CD14-positive monocyte (primary cell): ENCODE results near the gene FXYD1. TPM values are rescaled to one million over a fixed set of nuclear protein-coding genes. Genes with fewer than 3 reads are reported as not detected.

Experiments used
- DNase-seq, 3 donors: peaks; one replicate each; pipeline ENCODE4 v3.0.0-alpha.2; 2011 to 2022
- H2AFZ ChIP-seq: 2 replicates; pipeline ENCODE4 v1.6.0; 2012; ENCODE audit warnings: mild to moderate bottlenecking, low read depth, low read length, inconsistent platforms; ENCODE audit not compliant: insufficient read depth, poor library complexity, severe bottlenecking
- H3K27ac ChIP-seq, 2 donors: 1 replicate in 1 of 2; 2 replicates in 1 of 2; pipeline ENCODE4 v1.5.1; 2012 to 2013; ENCODE audit warnings: low read length in 2 of 2, control low read depth in 1 of 2, inconsistent platforms in 1 of 2, low read depth in 1 of 2, mild to moderate bottlenecking in 1 of 2
- H3K27me3 ChIP-seq, 2 donors: one replicate each; pipeline versions ENCODE4 v1.6.0 to v1.6.1; 2011 to 2013; ENCODE audit warnings: low read length in 2 of 2; ENCODE audit not compliant: control insufficient read depth in 2 of 2, insufficient read depth in 2 of 2
- H3K36me3 ChIP-seq, 2 donors: replicated peaks in 1 of 2; 1 replicate in 1 of 2; 2 replicates in 1 of 2; pipeline versions ENCODE4 v1.5.1 to v1.6.1; 2012 to 2013; ENCODE audit warnings: low read length in 2 of 2, control low read depth in 1 of 2, inconsistent platforms in 1 of 2, mild to moderate bottlenecking in 1 of 2; ENCODE audit not compliant: insufficient read depth in 2 of 2, control insufficient read depth in 1 of 2
- H3K4me1 ChIP-seq, 2 donors: 1 replicate in 1 of 2; 2 replicates in 1 of 2; pipeline versions ENCODE4 v1.5.1 to v1.6.1; 2012 to 2013; ENCODE audit warnings: low read length in 2 of 2, control low read depth in 1 of 2, inconsistent platforms in 1 of 2, mild to moderate bottlenecking in 1 of 2, moderate library complexity in 1 of 2; ENCODE audit not compliant: insufficient read depth in 2 of 2, control insufficient read depth in 1 of 2
- H3K4me2 ChIP-seq: replicated peaks from 2 replicates; pipeline ENCODE3; 2012; ENCODE audit warnings: low read length, moderate library complexity, mild to moderate bottlenecking; ENCODE audit not compliant: poor library complexity, severe bottlenecking; ENCODE audit errors: extremely low read depth
- H3K4me3 ChIP-seq, 3 experiments: fragments of 200-600 bp in 1 of 3; sonication (generic) in 1 of 3; replicated peaks in 1 of 3; 1 replicate in 2 of 3; 2 replicates in 1 of 3; pipeline ENCODE4 v1.5.1; 2011 to 2013; ENCODE audit warnings: low read length in 3 of 3, mild to moderate bottlenecking in 3 of 3, control low read depth in 2 of 3, low read depth in 2 of 3, inconsistent platforms in 1 of 3, moderate library complexity in 1 of 3
- H3K79me2 ChIP-seq: 2 replicates; pipeline ENCODE4 v1.6.0; 2012; ENCODE audit warnings: mild to moderate bottlenecking, control low read depth, inconsistent platforms, low read length, moderate library complexity; ENCODE audit not compliant: insufficient read depth
- H3K9ac ChIP-seq: 2 replicates; pipeline ENCODE4 v1.6.0; 2017; ENCODE audit warnings: low read length, mild to moderate bottlenecking; ENCODE audit not compliant: insufficient read depth, poor library complexity, severe bottlenecking
- H3K9me3 ChIP-seq, 2 donors: replicated peaks in 1 of 2; 1 replicate in 1 of 2; 2 replicates in 1 of 2; pipeline versions ENCODE4 v1.5.1 to v1.6.1; 2012 to 2013; ENCODE audit warnings: low read length in 2 of 2, control low read depth in 1 of 2; ENCODE audit not compliant: control insufficient read depth in 1 of 2, insufficient read depth in 1 of 2
- H4K20me1 ChIP-seq: 2 replicates; pipeline ENCODE4 v1.6.0; 2012; ENCODE audit warnings: mild to moderate bottlenecking, low read length, control low read depth, moderate library complexity; ENCODE audit not compliant: insufficient read depth
- H3K27ac Mint-ChIP-seq, 7 donors: one replicate each; pipeline ENCODE4 v1.8.0; 2020; ENCODE audit warnings: mild to moderate bottlenecking in 7 of 7, mixed read lengths in 7 of 7, moderate library complexity in 6 of 7, inconsistent platforms in 2 of 7
- H3K27me3 Mint-ChIP-seq, 3 donors: one replicate each; pipeline ENCODE4 v1.8.0; 2021 to 2022; ENCODE audit warnings: low read depth in 3 of 3, mild to moderate bottlenecking in 3 of 3, mixed read lengths in 3 of 3, moderate library complexity in 3 of 3, inconsistent platforms in 1 of 3
- H3K36me3 Mint-ChIP-seq, 2 donors: one replicate each; pipeline ENCODE4 v1.8.0; 2020; ENCODE audit warnings: mixed read lengths in 2 of 2, inconsistent platforms in 1 of 2, mild to moderate bottlenecking in 1 of 2
- H3K4me1 Mint-ChIP-seq: one replicate; pipeline ENCODE4 v1.8.0; 2020; ENCODE audit warnings: mild to moderate bottlenecking, mixed read lengths
- H3K4me3 Mint-ChIP-seq, 2 donors: one replicate each; pipeline ENCODE4 v1.8.0; 2020; ENCODE audit warnings: mild to moderate bottlenecking in 2 of 2, mixed read lengths in 2 of 2, moderate library complexity in 1 of 2
- H3K9me3 Mint-ChIP-seq, 7 donors: one replicate each; pipeline ENCODE4 v1.8.0; 2020 to 2022; ENCODE audit warnings: mixed read lengths in 7 of 7, mild to moderate bottlenecking in 6 of 7, moderate library complexity in 6 of 7, inconsistent platforms in 2 of 7
- WGBS: methylation state at CpG from one replicate; pipeline ENCODE4 v1.1.5; 2013; ENCODE audit warnings: missing lambda C conversion rate; ENCODE audit not compliant: insufficient coverage; 5-methylcytosine and 5-hydroxymethylcytosine counted together
- intact Hi-C, 2 donors: fragments of 100-400 bp; cut with micrococcal nuclease; formaldehyde crosslinking; loops; one replicate each; pipeline versions ENCODE4 v1.15.0 to v1.15.1; 2023
- polyA plus RNA-seq, 3 donors: library from polyadenylated mRNA; depleted of rRNA in 1 of 3; unstranded in 2 of 3; stranded (reverse) in 1 of 3; fragments of 300-500 nt in 2 of 3; fragments of >200 nt in 1 of 3; fragmentation: Illumina TruSeq in 2 of 3; gene quantifications; 1 replicate in 2 of 3; 2 replicates in 1 of 3; pipeline ENCODE4 v1.2.3, GENCODE V29; 2012 to 2021
- TF ChIP-seq, protein P1 (sequence below): fragments of 200-600 bp; IDR thresholded peaks from one replicate; pipeline ENCODE4 v1.8.0; 2022; ENCODE audit warnings: antibody characterized with exemption, mild to moderate bottlenecking

FXYD1 gene
- polyA plus RNA-seq, 3 donors = 0.25 to 0.74 TPM; not detected in 1

- Histone ChIP-seq H3K9me3 (peaks cover 12 to 17% of the 10 kb centered on the region in 2 donors), H2AFZ (no peak overlapping the region), H3K27me3 (no peaks in the 10 kb centered on the region), H4K20me1 (no peaks in the 10 kb centered on the region), H3K4me2 (no peak overlapping the region), H3K4me3 (no peak overlapping the region), H3K9ac (no peak overlapping the region), H3K27ac (no peak overlapping the region), H3K36me3 (no peaks in the 10 kb centered on the region), H3K4me1 (peaks cover 2 to 4% of the 10 kb centered on the region in 2 donors), H3K79me2 (no peaks in the 10 kb centered on the region)
- Mint-ChIP-seq H3K27ac (no peak overlapping the region), H3K27me3 (peaks cover 4 to 11% (median 6%) of the 10 kb centered on the region in 3 donors), H3K9me3 (peaks cover 0 to 9% (median 1%) of the 10 kb centered on the region in 7 donors), H3K36me3 (no peaks in the 10 kb centered on the region), H3K4me3 (no peak overlapping the region), H3K4me1 (peaks cover 2% of the 10 kb centered on the region)
- intact Hi-C loops = no loop called here
- TF ChIP-seq, protein P1, sequence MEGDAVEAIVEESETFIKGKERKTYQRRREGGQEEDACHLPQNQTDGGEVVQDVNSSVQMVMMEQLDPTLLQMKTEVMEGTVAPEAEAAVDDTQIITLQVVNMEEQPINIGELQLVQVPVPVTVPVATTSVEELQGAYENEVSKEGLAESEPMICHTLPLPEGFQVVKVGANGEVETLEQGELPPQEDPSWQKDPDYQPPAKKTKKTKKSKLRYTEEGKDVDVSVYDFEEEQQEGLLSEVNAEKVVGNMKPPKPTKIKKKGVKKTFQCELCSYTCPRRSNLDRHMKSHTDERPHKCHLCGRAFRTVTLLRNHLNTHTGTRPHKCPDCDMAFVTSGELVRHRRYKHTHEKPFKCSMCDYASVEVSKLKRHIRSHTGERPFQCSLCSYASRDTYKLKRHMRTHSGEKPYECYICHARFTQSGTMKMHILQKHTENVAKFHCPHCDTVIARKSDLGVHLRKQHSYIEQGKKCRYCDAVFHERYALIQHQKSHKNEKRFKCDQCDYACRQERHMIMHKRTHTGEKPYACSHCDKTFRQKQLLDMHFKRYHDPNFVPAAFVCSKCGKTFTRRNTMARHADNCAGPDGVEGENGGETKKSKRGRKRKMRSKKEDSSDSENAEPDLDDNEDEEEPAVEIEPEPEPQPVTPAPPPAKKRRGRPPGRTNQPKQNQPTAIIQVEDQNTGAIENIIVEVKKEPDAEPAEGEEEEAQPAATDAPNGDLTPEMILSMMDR = no peak
- WGBS = 63% methylated on average over 19 of the region's 22 CpGs
- no peak for DNase-seq
Observed at GRCh38 chr19:35109395-35110112, 29.1 kb upstream of the FXYD1 start.

DNA sequence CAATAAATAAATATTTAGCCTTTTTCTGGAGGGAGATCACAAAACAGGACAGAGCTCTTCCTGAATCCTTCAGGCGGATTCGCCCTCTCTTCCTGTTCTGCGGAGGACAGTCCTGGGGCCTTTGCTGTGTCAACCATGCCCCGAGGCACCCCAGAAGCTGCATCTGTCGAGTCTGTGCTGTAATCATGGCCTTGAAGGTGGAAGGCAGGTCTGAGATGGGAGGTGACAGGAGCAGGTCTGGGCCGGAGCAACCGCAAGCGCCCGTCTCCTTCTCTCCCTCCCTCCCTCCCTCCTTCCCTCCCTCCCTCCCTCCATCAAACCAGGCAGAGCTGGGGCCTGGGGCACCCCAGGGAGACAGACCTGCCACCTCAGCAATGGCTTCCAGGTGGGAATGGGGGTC, 27.6 kb upstream of the FXYD1 start:
- H3K27me3 ChIP-seq = no peaks in the 10 kb centered on the region
- H4K20me1 ChIP-seq = no peaks in the 10 kb centered on the region
- H3K4me1 Mint-ChIP-seq = peaks cover 7% of the 10 kb centered on the region
- H3K36me3 ChIP-seq = no peaks in the 10 kb centered on the region
- H3K79me2 ChIP-seq = no peaks in the 10 kb centered on the region
- 75% methylated on average over 2 of the region's 9 CpGs for WGBS
- H3K9ac ChIP-seq = no peak overlapping the region
- H3K4me3 ChIP-seq = no peak overlapping the region
- no peak overlapping the region for H3K4me2 ChIP-seq
- intact Hi-C loops = no loop called here
- H3K36me3 Mint-ChIP-seq = no peaks in the 10 kb centered on the region
- peaks cover 7 to 9% of the 10 kb centered on the region in 2 donors for H3K9me3 ChIP-seq
- H3K27ac Mint-ChIP-seq = no peak overlapping the region
- no peak overlapping the region for H3K27ac ChIP-seq
- DNase-seq = no peak
- H3K4me1 ChIP-seq = peaks cover 6 to 10% of the 10 kb centered on the region in 2 donors
- H3K9me3 Mint-ChIP-seq = peaks cover 0 to 8% (median 1%) of the 10 kb centered on the region in 7 donors
- peaks cover 4 to 12% (median 10%) of the 10 kb centered on the region in 3 donors for H3K27me3 Mint-ChIP-seq
- no peak overlapping the region for H2AFZ ChIP-seq
- no peak overlapping the region for H3K4me3 Mint-ChIP-seq
- TF ChIP-seq, protein P1 = no peak
